H1 (cell line): ENCODE measurements around the gene INPP5A. TPM values are rescaled to one million over a fixed set of nuclear protein-coding genes. Genes with fewer than 3 reads are reported as not detected.
A peak's percentile ranks its signal among the peaks of the same experiment; 100 is the strongest.

ENCODE experiments used
- CTCF ChIA-PET: fragments of 300-600 bp; sonication (Branson Sonifier 250); formaldehyde crosslinking; loops from one replicate; lab custom pipeline; 2021; ENCODE audit not compliant: partially characterized antibody; lab: Charles Lee
- POLR2A ChIA-PET: fragments of 300-600 bp; sonication (Branson Sonifier 250); formaldehyde crosslinking; loops from one replicate; lab custom pipeline; 2021; ENCODE audit warnings: inconsistent platforms; ENCODE audit not compliant: partially characterized antibody; lab: Charles Lee
- DNase-seq, 2 experiments: peaks; one replicate each; pipeline versions ENCODE4 v3.0.0 to v3.0.0-alpha.2; 2010 to 2022; ENCODE audit warnings: low spot score in 2 of 2, low read depth in 1 of 2, mixed read lengths in 1 of 2
- FAIRE-seq: peaks from 2 replicates; lab custom pipeline; 2011; peaks lifted over from hg19 to GRCh38; lab: Jason Lieb, UNC
- H2AFZ ChIP-seq: 2 replicates; pipeline ENCODE4 v1.8.1; 2012; ENCODE audit warnings: low read length, inconsistent platforms
- H2AK5ac ChIP-seq: 2 replicates; pipeline ENCODE4 v1.6.1; 2013; ENCODE audit warnings: low read depth, low read length
- H2BK120ac ChIP-seq: replicated peaks from 2 replicates; pipeline ENCODE3; 2013; ENCODE audit warnings: low read depth, low read length, inconsistent platforms
- H2BK12ac ChIP-seq: 2 replicates; pipeline ENCODE4 v1.6.1; 2013; ENCODE audit warnings: low read depth, low read length
- H2BK15ac ChIP-seq: 2 replicates; pipeline ENCODE4 v1.6.1; 2013; ENCODE audit warnings: low read length
- H2BK20ac ChIP-seq: 2 replicates; pipeline ENCODE4 v1.6.1; 2013; ENCODE audit warnings: low read length
- H2BK5ac ChIP-seq: 2 replicates; pipeline ENCODE4 v1.6.1; 2013; ENCODE audit warnings: low read depth, low read length
- H3K14ac ChIP-seq: 2 replicates; pipeline ENCODE4 v1.6.1; 2013; ENCODE audit warnings: inconsistent platforms; ENCODE audit not compliant: insufficient read length
- H3K18ac ChIP-seq: 2 replicates; pipeline ENCODE4 v1.6.1; 2013; ENCODE audit warnings: low read length; ENCODE audit errors: extremely low read depth
- H3K23ac ChIP-seq: 2 replicates; pipeline ENCODE4 v1.6.1; 2013; ENCODE audit warnings: inconsistent platforms; ENCODE audit not compliant: insufficient read length
- H3K23me2 ChIP-seq: 2 replicates; pipeline ENCODE4 v1.6.1; 2013; ENCODE audit warnings: low read depth, low read length
- H3K27ac ChIP-seq: 2 replicates; pipeline ENCODE4 v1.6.1; 2011; ENCODE audit warnings: low read depth, low read length, inconsistent platforms
- H3K27me3 ChIP-seq, 4 experiments: replicated peaks in 1 of 4; 1 replicate in 1 of 4; 2 replicates in 3 of 4; pipeline versions ENCODE4 v1.6.1 to v1.8.1; 2011 to 2013; ENCODE audit warnings: low read length in 3 of 4, mild to moderate bottlenecking in 3 of 4, inconsistent platforms in 2 of 4, mixed read lengths in 2 of 4, moderate library complexity in 1 of 4; ENCODE audit not compliant: control insufficient read depth in 3 of 4, insufficient read depth in 3 of 4; ENCODE audit errors: extremely low read depth in 1 of 4
- H3K36me3 ChIP-seq, 4 experiments: 2 replicates each; pipeline versions ENCODE4 v1.6.1 to v1.8.1; 2011 to 2013; ENCODE audit warnings: mild to moderate bottlenecking in 4 of 4, low read length in 3 of 4, moderate library complexity in 2 of 4, control low read depth in 1 of 4, inconsistent platforms in 1 of 4; ENCODE audit not compliant: insufficient read depth in 4 of 4, control insufficient read depth in 2 of 4
- H3K4ac ChIP-seq: replicated peaks from 2 replicates; pipeline ENCODE3; 2013; ENCODE audit warnings: low read length, low read depth, mixed read lengths, inconsistent platforms; ENCODE audit not compliant: insufficient read length
- H3K4me1 ChIP-seq, 4 experiments: replicated peaks in 1 of 4; 1 replicate in 1 of 4; 2 replicates in 3 of 4; pipeline versions ENCODE4 v1.6.1 to v1.8.1; 2011 to 2013; ENCODE audit warnings: low read length in 3 of 4, inconsistent platforms in 2 of 4, mixed read lengths in 1 of 4; ENCODE audit not compliant: insufficient read depth in 4 of 4, control insufficient read depth in 3 of 4
- H3K4me2 ChIP-seq, 2 experiments: 2 replicates each; pipeline versions ENCODE4 v1.6.1 to v1.8.1; 2011 to 2013; ENCODE audit warnings: low read depth in 2 of 2, low read length in 2 of 2, control low read depth in 1 of 2, inconsistent platforms in 1 of 2, mild to moderate bottlenecking in 1 of 2; ENCODE audit not compliant: insufficient read depth in 1 of 2
- H3K4me3 ChIP-seq, 4 experiments: fragments of 200-600, 300-600 bp in 1 of 4; sonication (generic), shearing (Covaris generic), sonication (Bioruptor Twin) in 1 of 4; 2 replicates each; pipeline versions ENCODE4 v1.5.1 to v1.8.1; 2011 to 2016; ENCODE audit warnings: low read length in 4 of 4, low read depth in 3 of 4, control low read depth in 2 of 4, inconsistent platforms in 2 of 4, mild to moderate bottlenecking in 2 of 4, mixed read lengths in 1 of 4, moderate library complexity in 1 of 4; ENCODE audit not compliant: insufficient read depth in 2 of 4; ENCODE audit errors: extremely low read depth in 1 of 4
- H3K56ac ChIP-seq: replicated peaks from 2 replicates; pipeline ENCODE3; 2013; ENCODE audit warnings: low read depth, mild to moderate bottlenecking, mixed read lengths, low read length, inconsistent platforms; ENCODE audit not compliant: insufficient read length
- H3K79me1 ChIP-seq: 2 replicates; pipeline ENCODE4 v1.6.1; 2013; ENCODE audit warnings: low read depth, low read length, control low read depth
- H3K79me2 ChIP-seq, 2 experiments: 2 replicates each; pipeline versions ENCODE4 v1.6.1 to v1.8.1; 2012 to 2013; ENCODE audit warnings: low read length in 2 of 2, mild to moderate bottlenecking in 2 of 2, inconsistent platforms in 1 of 2; ENCODE audit not compliant: insufficient read depth in 2 of 2, control insufficient read depth in 1 of 2
- H3K9ac ChIP-seq, 4 experiments: replicated peaks in 1 of 4; 1 replicate in 1 of 4; 2 replicates in 3 of 4; pipeline versions ENCODE4 v1.6.1 to v1.8.1; 2011 to 2013; ENCODE audit warnings: low read depth in 3 of 4, low read length in 3 of 4, control low read depth in 2 of 4, mild to moderate bottlenecking in 2 of 4, moderate library complexity in 2 of 4, inconsistent platforms in 1 of 4; ENCODE audit errors: extremely low read depth in 1 of 4
- H3K9me3 ChIP-seq, 2 experiments: 2 replicates each; pipeline versions ENCODE4 v1.6.1 to v1.8.1; 2012 to 2013; ENCODE audit warnings: mild to moderate bottlenecking in 2 of 2, moderate library complexity in 2 of 2, control low read depth in 1 of 2, inconsistent platforms in 1 of 2, low read depth in 1 of 2, low read length in 1 of 2, mixed read lengths in 1 of 2; ENCODE audit not compliant: insufficient read depth in 2 of 2
- H4K20me1 ChIP-seq, 2 experiments: replicated peaks in 1 of 2; 2 replicates each; pipeline versions ENCODE3 to v1.8.1; 2011 to 2013; ENCODE audit warnings: inconsistent platforms in 2 of 2, low read length in 2 of 2, mild to moderate bottlenecking in 1 of 2; ENCODE audit not compliant: insufficient read depth in 2 of 2, control insufficient read depth in 1 of 2
- H4K5ac ChIP-seq: 2 replicates; pipeline ENCODE4 v1.6.1; 2013; ENCODE audit warnings: low read length, low read depth, mixed read lengths, inconsistent platforms; ENCODE audit not compliant: insufficient read length
- H4K8ac ChIP-seq: 2 replicates; pipeline ENCODE4 v1.8.0; 2013; ENCODE audit warnings: mild to moderate bottlenecking, moderate library complexity, low read length, inconsistent platforms; ENCODE audit not compliant: insufficient read depth; ENCODE audit errors: extremely low read depth
- H4K91ac ChIP-seq: replicated peaks from 2 replicates; pipeline ENCODE3; 2013; ENCODE audit warnings: low read length, mixed read lengths, inconsistent platforms; ENCODE audit not compliant: insufficient read length
- BACH1 ChIP-seq: IDR thresholded peaks from 2 replicates; pipeline ENCODE4 v1.6.1; 2012; ENCODE audit warnings: low read length, improper control_type of control experiment
- BRCA1 ChIP-seq: IDR thresholded peaks from 2 replicates; pipeline ENCODE4 v1.6.1; 2012; ENCODE audit warnings: low read depth, low read length, improper control_type of control experiment
- CEBPB ChIP-seq: IDR thresholded peaks from 2 replicates; pipeline ENCODE4 v1.6.1; 2012; ENCODE audit warnings: low read depth, low read length
- GABPA ChIP-seq: IDR thresholded peaks from 2 replicates; pipeline ENCODE4 v1.6.1; 2011; ENCODE audit warnings: mild to moderate bottlenecking, low read length, moderate library complexity, borderline replicate concordance; ENCODE audit not compliant: insufficient read depth
- GTF2F1 ChIP-seq: IDR thresholded peaks from 2 replicates; pipeline ENCODE4 v1.6.1; 2012; ENCODE audit warnings: low read depth, low read length, improper control_type of control experiment, borderline replicate concordance
- HDAC6 ChIP-seq: IDR thresholded peaks from one replicate; pipeline ENCODE4 v1.7.1; 2012; ENCODE audit warnings: low read depth, mild to moderate bottlenecking, inconsistent platforms, low read length, moderate library complexity
- JUND ChIP-seq: IDR thresholded peaks from 2 replicates; pipeline ENCODE4 v1.6.1; 2011; ENCODE audit warnings: mild to moderate bottlenecking, improper control_type of control experiment, low read length
- KDM1A ChIP-seq: fragments of 200-600, 300-600 bp; sonication (generic); IDR thresholded peaks from 2 replicates; pipeline ENCODE4 v1.7.1; 2016; ENCODE audit warnings: mild to moderate bottlenecking, low read length, borderline replicate concordance
- KDM5A ChIP-seq: fragments of 200-600 bp; IDR thresholded peaks from 2 replicates; pipeline ENCODE4 v1.7.1; 2012; ENCODE audit warnings: mild to moderate bottlenecking, low read length, inconsistent platforms, mixed read lengths
- MAFK ChIP-seq: IDR thresholded peaks from 2 replicates; pipeline ENCODE4 v1.6.1; 2012; ENCODE audit warnings: low read depth, mild to moderate bottlenecking, improper control_type of control experiment, low read length
- NRF1 ChIP-seq: IDR thresholded peaks from 2 replicates; pipeline ENCODE4 v1.6.1; 2011; ENCODE audit warnings: mild to moderate bottlenecking, low read depth, low read length, improper control_type of control experiment
- RFX5 ChIP-seq: IDR thresholded peaks from 2 replicates; pipeline ENCODE4 v1.6.1; 2011; ENCODE audit warnings: low read depth, low read length, improper control_type of control experiment, borderline replicate concordance
- SIN3A ChIP-seq, 2 experiments: IDR thresholded peaks in 1 of 2; conservative IDR thresholded peaks in 1 of 2; 2 replicates each; pipeline ENCODE4 v1.6.1; 2011 to 2012; ENCODE audit warnings: low read length in 2 of 2, improper control_type of control experiment in 1 of 2, low read depth in 1 of 2, mild to moderate bottlenecking in 1 of 2
- TCF12 ChIP-seq: IDR thresholded peaks from 2 replicates; pipeline ENCODE4 v1.6.1; 2011; ENCODE audit warnings: low read depth, mild to moderate bottlenecking, low read length
- WGBS, 2 experiments: shearing (Covaris generic) in 1 of 2; methylation state at CpG; one replicate each; pipeline versions ENCODE4 v1.1.6 to v1.1.7; 2013 to 2015; ENCODE audit warnings: low lambda C conversion rate in 2 of 2, mixed read lengths in 2 of 2, inconsistent platforms in 1 of 2, low coverage in 1 of 2, missing lambda C conversion rate in 1 of 2; ENCODE audit not compliant: insufficient replicate concordance in 2 of 2, insufficient coverage in 1 of 2, insufficient read length in 1 of 2; ENCODE audit errors: extremely low coverage in 1 of 2, missing lambda C conversion rate in 1 of 2; 5-methylcytosine and 5-hydroxymethylcytosine counted together
- polyA plus RNA-seq, 7 experiments: library from polyadenylated mRNA; depleted of rRNA in 3 of 7; stranded (reverse) in 5 of 7; unstranded in 2 of 7; fragments of >200 nt in 5 of 7; fragments of 200-250 nt in 2 of 7; gene quantifications; 1 replicate in 5 of 7; 2 replicates in 1 of 7; 4 replicates in 1 of 7; pipeline versions ENCODE4 v1.2.1 to v1.2.3, GENCODE V29; 2011 to 2013; ENCODE audit warnings: missing spikeins in 2 of 7, mixed read lengths in 2 of 7
- total RNA-seq: library from RNA; stranded (reverse); fragmentation: NEBNext Ultra II Directional; extraction: Animal tissue kit (Norgen Biotek cat#: 25700); gene quantifications from 2 replicates; pipeline ENCODE4 v1.2.1, GENCODE V29; 2021

INPP5A gene
- total and polyA plus RNA-seq, 2 of the 8 experiments (the other 6 are each of a cell fraction or from before 2014, with no cell fraction given) = 19.7 to 27.5 TPM

DNA sequence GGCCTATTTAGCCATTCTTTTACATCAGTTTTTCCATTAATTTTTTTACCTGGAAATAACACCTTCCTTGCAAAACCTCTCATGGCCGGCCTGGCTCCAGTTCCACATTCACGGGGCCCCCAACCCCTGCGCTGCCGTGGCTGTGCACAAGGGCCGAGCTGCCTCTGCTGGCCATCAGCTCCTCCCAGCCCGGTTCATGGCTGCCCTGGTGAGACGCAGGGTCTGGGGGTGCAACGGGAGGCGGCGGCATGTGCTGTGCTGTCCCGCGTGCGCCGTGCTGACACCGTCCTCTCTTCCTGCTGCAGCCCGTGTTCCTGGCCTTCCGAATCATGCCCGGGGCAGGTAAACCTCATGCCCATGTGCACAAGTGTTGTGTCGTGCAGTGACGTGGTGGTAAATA, 244.0 kb downstream of the INPP5A start:
- no peak overlapping the region for H2AK5ac ChIP-seq
- H3K56ac ChIP-seq = no peak overlapping the region
- no peak for DNase-seq
- H3K79me1 ChIP-seq = no peaks in the 10 kb centered on the region
- H4K5ac ChIP-seq = no peak overlapping the region
- no peak overlapping the region for H2BK120ac ChIP-seq
- peaks cover 0 to 24% (median 10%) of the 10 kb centered on the region in 4 experiments; a peak in 5 of 7 replicates for H3K4me1 ChIP-seq
- ChIA-PET CTCF (interaction anchor here (0.6 to 1.5 kb wide), 4 partner anchors 8 to 85 kb away, joined by 3 to 5 read pairs (median 3); no protein-coding TSS in a partner anchor), POLR2A (no interaction called here)
- H3K9ac ChIP-seq = no peak overlapping the region
- peaks cover 37 to 50% (median 49%) of the 10 kb centered on the region in 4 experiments for H3K27me3 ChIP-seq
- no peak overlapping the region for H2BK15ac ChIP-seq
- no peak overlapping the region for H2BK20ac ChIP-seq
- H3K79me2 ChIP-seq = no peaks in the 10 kb centered on the region
- no peak overlapping the region for H2BK5ac ChIP-seq
- H3K36me3 ChIP-seq = peaks cover 0 to 16% (median 0%) of the 10 kb centered on the region in 4 experiments; a peak in 2 of 8 replicates
- peak overlapping the region; percentile 39; the same call in 1 of the 2 replicates for H2BK12ac ChIP-seq
- H4K8ac ChIP-seq = no peak overlapping the region
- H3K14ac ChIP-seq = no peak overlapping the region
- no peak overlapping the region for H3K18ac ChIP-seq
- no peak overlapping the region for H4K91ac ChIP-seq
- H3K27ac ChIP-seq = no peak overlapping the region
- H3K4me2 ChIP-seq = no peak overlapping the region
- no peak overlapping the region for H3K23ac ChIP-seq
- H2AFZ ChIP-seq = no peak overlapping the region
- peaks cover 4% of the 10 kb centered on the region; the same call in 1 of the 2 replicates for H3K23me2 ChIP-seq
- H3K4ac ChIP-seq = no peak overlapping the region
- no peak overlapping the region for H3K4me3 ChIP-seq
- FAIRE-seq = no peak
- H3K9me3 ChIP-seq = no peaks in the 10 kb centered on the region; a peak in 1 of 4 replicates
- 94% methylated on average over 15 of the region's 20 CpGs; no CpG with 5 or more reads in 1 of the 2 experiments for WGBS, 2 experiments
- peaks cover 5 to 13% of the 10 kb centered on the region in 2 experiments for H4K20me1 ChIP-seq
- TF ChIP-seq NRF1 = no peak
- TF ChIP-seq RFX5 = no peak
- TF ChIP-seq MAFK = no peak
- no peak for TF ChIP-seq KDM1A
- no peak for TF ChIP-seq SIN3A (conservative IDR thresholded peaks at IDR 0.05 in 1 of 2, IDR thresholded peaks at IDR 0.05 in 1 of 2; ENCODE audit: low read depth in 1 of 2, low read length in 2 of 2)
- TF ChIP-seq BACH1 = no peak
- TF ChIP-seq GABPA = no peak
- no peak for TF ChIP-seq CEBPB
- no peak for TF ChIP-seq HDAC6
- TF ChIP-seq GTF2F1 = no peak
- no peak for TF ChIP-seq KDM5A
- TF ChIP-seq BRCA1 = no peak
- TF ChIP-seq TCF12 = no peak
- TF ChIP-seq JUND = no peak
